GM19395 (cell line): ENCODE data around the gene ATG4C.

Experiments
- ATAC-seq: cut with Tn5 transposase; IDR thresholded peaks from one replicate; pipeline ENCODE4 v1.9.1; 2021; ENCODE audit warnings: mild to moderate bottlenecking, moderate library complexity; ENCODE audit not compliant: unreplicated experiment

ATG4C gene

DNA sequence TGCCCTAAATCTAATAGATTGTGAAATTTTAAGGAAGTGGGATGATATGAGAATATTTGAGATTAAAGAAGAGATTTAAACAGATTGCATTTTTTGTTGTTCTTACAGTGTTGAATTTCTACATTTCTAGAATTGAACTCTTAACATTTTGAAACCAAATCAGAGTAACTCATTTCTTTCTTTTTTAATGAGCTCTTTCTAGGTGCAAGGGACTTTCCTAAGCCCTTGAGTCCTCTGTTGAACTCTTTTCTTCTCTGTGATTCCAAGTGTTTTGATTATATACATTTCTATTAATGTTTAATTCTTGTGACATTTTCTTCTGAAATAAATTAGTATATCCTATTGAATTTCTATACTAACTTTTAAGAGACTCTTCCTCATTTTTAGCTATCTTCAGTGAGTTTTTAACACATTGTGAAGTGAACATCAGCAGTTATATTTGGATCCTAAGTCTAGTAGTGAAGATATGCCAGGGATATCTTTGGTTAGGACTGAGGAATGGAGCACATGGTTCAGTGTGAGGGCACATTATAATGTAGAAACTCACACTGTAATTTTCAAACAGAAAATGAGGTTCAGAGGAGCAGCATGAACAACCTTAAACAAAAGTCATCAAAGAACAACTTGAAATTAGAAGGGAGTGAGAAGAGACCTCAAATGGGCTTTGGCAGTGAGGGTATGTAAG, 53.1 kb downstream of the ATG4C start:
- ATAC-seq = no peak

DNA sequence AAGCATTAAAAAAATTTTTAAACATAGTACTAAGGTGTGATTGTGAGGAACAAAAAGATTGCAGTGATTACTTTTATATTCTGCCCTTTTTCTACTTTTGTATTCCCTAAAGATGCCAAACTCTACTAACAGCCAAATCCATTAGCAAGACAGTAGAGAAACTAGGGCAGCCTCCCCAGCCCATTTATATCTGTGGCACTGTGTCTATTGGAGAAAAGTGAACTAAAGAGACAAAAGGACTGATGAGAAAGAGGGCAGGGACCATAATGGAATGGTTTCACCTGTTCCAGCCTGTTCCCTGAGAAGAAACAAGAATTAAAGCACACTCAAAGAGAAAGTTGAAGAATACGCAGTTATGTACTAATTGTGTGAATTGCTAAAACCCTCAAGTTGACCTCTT, 56.6 kb downstream of the ATG4C start:
- no peak for ATAC-seq

GRCh38 chr1:62841587-62842169, 57.7 kb downstream of the ATG4C start:
- ATAC-seq = peak; percentile 87

- ATAC-seq = no peak
Observed at GRCh38 chr1:62844030-62844429, 60.1 kb downstream of the ATG4C start.

GRCh38 chr1:62849031-62849430, 65.1 kb downstream of the ATG4C start:
- no peak for ATAC-seq

DNA sequence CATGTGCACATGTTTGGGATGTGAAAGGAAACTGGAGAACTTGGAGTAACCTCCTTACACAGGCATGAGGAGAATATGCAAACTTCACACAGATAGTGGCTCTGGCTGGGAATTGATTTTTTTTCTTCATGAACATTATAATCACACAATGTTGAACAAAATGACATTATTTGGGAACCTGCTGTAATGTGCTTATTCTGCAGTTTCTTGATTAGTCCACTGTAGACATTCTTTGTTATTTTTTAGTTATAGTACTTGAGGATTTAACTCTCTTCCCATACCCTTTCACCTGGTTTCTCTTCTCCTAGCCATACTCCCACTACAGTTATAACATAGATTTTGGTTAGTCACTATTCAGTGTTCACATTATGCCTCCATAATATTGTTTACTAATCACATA, 68.3 kb downstream of the ATG4C start:
- ATAC-seq = no peak

DNA sequence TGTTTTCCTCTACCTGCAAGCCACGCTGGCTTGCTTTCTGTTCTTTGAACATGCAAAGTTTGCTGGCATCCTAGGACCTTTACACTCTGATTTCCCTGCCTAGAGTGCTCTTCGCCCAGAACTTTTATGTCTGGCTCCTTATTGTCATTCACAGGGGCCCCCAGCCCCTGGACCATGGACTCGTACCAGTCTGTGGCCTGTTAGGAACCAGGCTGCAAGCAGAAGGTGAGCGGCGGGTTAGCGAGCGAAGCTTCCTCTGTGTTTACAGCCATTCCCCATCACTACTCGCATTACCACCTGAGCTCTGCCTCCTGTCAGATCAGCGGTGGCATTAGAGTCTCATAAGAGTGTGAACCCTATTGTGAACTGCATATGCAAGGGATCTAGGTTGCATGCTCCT, 73.0 kb downstream of the ATG4C start:
- no peak for ATAC-seq

DNA sequence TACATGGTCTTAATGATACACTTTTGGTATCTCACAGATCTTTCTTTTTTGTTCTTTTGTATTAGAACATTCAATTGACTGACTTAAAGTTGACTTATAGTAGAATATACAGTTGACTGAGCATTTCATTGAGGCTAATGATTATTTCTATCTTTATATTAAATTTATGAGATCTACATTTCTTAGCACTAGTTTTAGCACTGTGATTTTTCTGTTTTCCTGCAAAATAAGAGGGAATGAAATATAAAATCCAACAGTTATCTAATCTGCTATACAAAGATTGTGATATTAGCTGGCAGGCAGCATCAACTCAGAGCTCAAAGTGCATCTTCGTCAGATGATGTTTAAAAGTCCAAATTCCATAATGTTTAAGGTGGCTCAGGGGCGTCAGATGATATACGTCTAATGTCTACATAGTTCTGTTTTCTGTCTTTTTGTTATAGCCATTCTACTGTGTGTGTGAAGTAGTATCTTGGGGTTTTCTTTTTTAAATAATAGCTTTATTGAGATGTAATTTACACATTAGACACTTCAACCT, 85.4 kb downstream of the ATG4C start:
- no peak for ATAC-seq

DNA sequence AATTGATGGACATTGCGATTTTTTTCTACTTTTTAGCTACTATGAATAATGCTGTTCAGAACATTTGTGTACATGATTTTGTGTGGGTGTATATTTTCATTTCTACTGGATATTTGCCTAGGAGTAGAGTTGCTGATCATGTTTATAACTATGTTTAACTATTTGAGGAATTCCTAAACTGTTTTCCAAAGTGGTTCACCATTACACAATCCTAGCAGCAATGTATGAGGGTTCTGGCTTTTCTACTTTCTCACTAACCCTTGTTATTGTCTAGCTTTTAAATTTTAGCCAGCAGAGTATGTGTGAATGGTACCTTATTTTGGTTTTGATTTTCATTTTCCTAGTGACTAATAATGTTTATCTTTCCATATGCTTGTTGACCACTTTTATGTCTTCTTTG, 86.2 kb downstream of the ATG4C start:
- ATAC-seq = no peak

DNA sequence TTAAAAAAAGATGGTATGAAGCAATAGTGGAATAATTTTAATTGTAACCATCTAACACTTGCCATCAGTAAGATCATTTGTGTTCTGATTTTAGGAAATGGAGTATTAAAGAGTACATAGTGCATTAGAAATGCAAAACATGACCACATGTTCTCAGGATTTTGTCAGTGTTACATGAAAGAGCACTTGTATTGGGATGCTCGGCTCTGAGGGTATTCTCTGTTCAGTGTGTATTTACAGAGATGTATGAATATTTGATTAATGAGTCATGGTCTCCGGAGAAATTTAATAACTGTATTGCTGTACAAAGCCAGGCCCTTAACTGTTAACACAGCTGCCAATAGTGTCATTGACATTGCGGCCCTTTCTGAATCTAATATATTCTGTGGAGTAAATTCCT, 91.7 kb downstream of the ATG4C start:
- no peak for ATAC-seq

DNA sequence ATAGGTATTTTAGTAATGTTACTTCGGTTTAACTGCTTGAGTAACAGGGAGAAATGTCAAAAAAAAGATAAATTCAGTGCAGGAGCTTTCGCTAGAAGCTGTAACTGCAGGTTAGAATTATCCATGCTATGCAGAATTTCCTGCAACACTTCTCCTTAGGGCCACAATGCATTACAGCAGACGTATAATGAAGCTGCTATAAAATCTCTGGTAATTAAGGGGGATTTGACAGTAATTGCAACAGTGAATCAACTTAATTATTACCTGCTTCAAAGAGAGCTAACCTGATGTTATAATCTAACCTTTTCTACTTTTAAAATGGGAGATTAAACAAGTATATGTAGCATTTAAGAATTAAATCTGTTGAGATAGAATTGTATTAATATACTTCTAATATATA, 92.6 kb downstream of the ATG4C start:
- ATAC-seq = no peak

DNA sequence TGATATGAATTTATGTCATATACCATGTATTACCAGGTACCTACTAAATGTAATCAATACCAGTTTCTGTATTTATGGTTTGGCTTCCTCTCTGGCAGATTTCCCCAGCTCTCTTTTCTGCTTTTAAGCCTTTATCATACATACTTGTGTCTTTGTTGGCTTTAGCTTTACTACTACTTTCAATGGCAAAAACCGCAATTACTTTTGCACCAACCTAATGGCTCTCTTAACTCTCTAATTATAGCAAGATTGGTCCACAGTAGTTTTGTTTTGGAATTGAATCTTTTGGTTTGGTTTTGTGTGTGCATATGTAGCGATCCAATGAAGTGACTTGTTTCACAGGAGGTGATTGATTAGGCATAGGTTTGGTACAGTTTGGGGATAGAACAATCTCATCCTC, 93.6 kb downstream of the ATG4C start:
- ATAC-seq = no peak

- ATAC-seq = no peak
Observed at GRCh38 chr1:62879962-62880361, 96.0 kb downstream of the ATG4C start.

DNA sequence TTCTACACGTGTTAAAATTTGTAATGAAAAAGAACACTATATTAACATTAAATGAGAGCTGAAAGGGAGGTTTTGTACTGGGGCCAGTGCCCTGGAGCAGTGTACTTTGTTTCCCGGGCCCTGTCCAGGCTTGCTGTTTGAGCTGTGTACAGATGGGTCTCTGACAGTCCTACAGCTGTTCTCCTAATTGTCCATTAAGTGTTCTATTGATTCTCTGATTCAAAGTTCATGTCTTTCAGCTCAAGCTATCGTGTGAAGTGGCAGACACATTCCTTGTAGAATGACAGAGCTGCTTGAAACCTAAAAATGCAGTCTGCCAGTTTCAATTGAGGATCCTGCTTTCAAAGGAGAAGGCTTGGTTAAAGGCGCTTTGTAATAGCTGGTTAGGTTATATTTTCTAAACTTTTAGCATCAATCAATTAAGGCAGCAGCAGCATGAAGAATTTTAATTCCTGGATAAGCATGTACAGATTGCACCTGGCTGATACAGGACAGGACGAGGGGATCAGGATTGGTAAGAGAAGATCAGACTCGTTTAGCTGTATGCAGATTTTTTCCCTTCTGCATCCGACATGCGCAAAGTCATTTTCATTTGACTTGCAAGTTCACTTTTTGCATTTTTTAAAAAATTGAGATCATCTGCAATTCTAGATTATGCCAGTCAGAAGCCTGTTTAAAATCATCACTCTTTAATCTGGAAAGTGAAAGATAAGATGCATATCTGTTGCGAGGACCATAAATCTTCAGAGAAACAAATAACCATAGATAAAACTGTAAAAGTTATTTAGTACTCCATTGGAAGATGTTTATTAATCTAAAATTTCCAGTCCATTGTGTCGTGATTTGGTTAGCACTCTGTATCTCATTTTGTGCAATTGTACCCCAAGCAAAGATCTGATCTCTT, 98.5 kb downstream of the ATG4C start:
- ATAC-seq = no peak

GRCh38 chr1:62884156-62884740, 100.3 kb downstream of the ATG4C start:
- ATAC-seq = no peak

- no peak for ATAC-seq
Observed at GRCh38 chr1:62887799-62888507, 104.0 kb downstream of the ATG4C start.

GRCh38 chr1:62891956-62892562, 108.1 kb downstream of the ATG4C start:
- ATAC-seq = no peak

- ATAC-seq = no peak
Observed at GRCh38 chr1:62897788-62898187, 113.9 kb downstream of the ATG4C start.

GRCh38 chr1:62900566-62900965, 116.6 kb downstream of the ATG4C start:
- no peak for ATAC-seq

GRCh38 chr1:62901650-62902049, 117.7 kb downstream of the ATG4C start:
- ATAC-seq = no peak
